ENCODE data around the gene SREBF2.
"Not testable (repeated sequence)": the region's sequence is repeated elsewhere in the genome, so short reads cannot be mapped to it uniquely, and the experiment has no call there.

SREBF2 gene

DNA sequence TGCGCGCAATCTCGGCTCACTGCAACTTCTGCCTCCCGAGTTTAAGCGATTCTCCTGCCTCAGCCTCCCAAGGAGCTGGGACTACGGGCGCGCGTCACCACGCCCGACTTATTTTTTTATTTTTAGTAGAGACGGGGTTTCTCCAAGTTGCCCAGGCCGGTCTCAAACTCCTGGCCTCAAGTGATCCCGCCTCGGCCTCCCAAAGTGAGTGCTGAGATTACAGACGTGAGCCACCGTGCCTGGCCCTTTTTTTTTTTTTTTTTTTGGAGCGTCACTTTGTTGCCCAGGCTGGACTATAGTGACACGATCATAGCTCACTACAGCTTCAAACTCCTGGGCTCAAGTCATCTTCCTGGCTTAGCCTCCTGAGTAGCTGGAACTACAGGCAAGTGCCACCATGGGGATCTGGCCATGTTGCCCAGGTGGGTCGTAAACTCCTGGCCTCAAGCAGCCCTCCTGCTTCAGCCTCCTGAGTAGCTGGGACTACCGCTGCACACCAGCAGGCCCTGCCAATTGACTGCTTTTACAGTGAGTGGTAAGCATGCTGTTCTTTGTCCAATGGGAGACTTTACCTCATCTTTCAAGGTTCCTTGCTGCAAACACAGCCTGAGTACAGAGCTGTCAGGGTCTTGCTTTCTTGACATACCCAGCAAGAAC lies 114.6 kb downstream of the SREBF2 start:
- DNase-seq (ENCODE audit: low spot score), result no peak

DNA sequence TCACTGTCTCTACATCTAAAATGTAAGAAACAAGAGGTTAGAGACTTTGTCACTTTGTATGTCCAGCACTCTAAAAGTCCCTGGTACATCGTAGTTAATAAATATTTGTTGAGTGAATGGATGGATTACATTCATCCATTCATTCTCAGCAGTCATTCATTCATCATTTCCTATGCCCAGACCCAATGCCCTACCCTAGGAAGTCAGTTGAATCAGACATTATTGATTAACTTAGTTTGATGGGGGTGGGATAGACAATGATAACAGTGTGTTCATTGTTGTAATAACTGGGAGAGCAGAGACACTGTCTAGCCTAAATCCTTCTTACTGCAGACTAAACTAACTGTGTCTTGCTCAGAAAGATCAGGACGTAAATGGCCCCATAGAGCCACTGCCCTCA lies 115.2 kb downstream of the SREBF2 start:
- DNase-seq (ENCODE audit: low spot score), result no peak

DNA sequence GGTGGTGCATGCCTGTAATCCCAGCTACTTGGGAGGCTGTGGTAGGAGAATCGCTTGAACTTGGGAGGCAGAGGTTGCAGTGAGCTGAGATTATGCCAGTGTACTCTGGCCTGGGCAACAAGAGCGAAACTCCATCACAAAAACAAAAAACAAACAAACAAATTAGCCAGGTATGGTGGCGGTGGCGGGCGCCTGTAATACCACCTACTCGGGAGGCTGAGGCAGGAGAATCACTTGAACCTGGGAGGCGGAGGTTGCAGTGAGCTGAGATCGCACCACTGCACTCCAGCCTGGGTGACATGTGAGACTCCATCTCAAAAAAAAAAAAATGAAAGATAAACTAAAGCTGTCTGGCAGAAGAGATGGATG lies 116.0 kb downstream of the SREBF2 start:
- not testable (repeated sequence) for DNase-seq (ENCODE audit: low spot score)

DNA sequence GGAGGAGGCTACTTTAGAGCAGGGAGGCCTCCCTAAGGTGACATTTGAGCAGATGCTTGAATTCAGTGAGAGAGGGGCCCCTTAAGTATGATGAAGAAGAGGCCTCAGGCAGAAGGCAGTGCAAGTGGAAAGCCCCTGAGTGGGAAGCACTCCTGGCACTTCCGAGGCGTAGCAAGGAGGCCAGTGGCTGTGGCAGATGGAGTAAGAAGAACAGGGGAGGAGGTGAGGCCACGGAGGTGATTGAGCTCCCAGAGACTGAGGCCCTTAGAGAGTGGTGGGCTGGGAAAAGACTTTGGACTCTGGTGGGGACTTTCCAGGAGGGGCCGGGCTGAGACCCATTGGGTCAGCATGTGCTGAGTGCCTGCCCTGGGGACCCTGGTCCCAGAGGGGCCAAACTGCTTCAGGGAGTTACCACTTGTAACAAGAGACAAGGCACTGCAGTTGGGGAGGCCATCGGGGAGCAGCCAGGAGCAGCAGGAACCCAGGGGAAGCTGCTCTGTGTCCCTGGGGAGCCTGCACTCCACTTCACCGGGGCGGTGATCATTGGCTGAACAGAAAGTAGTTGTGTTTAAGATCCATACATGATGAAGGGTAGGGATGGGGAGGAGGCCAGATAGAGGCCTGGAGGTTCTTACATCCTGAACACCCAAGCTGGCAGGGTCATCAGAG lies 116.5 kb downstream of the SREBF2 start:
- no peak for DNase-seq (ENCODE audit: low spot score)

DNA sequence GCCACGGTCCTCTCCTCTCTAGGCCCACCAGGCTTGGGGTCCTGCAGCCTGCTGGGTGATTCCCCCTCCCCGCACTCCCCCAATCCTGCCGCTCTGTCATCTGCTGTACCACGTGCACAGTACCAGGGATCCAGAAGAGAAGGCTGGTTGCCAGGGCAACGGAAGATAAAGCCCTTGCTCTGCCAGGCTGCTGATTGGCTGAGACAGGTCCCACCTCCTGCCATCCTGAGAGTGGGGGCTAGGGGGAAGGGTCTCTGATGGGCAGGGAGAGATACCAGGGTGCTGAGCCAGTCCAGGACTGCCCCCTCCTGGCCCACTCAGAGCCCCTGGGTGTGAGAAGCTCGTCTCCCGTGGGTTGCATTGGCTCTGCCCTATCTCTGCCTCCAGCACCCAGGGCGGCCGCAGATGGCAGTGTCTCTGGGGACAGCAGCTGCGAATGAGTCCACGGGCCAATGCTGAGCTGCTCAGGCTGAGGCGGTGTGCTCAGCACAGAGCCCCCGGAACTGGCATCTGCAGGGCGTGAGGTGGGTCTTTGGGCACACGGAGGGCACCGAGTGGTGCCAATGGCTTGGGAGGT lies 119.1 kb downstream of the SREBF2 start, which contains the start of gene SMIM45:
Gene SMIM45, plus strand, starts transcription at position 253 of the 577 bp plus-strand sequence.
- no peak for DNase-seq (ENCODE audit: low spot score)

DNA sequence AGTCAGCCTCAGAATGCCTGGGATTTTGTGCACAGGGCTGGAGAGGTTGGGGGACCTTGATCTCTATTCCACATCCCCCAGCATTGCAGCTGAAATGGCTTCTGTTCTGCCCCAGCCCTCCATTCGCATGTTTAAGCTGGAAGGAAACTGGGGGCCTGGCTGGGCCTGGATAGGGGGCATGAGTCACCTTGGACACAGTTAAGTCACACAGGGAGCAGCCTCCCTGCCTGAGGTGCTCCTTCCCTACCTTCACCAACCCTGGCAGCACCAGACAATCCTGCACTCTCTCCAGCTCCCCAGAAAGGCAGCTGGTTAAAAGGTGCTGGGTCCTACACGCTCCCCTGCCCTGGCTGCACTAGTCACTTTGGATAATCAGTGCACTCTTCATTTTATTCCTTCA lies 119.8 kb downstream of the SREBF2 start:
- DNase-seq (ENCODE audit: low spot score), result no peak
